ENCODE results near the gene NAV3.

NAV3 gene

GRCh38 chr12:77845831-77846230, 15.1 kb downstream of the NAV3 start:
- DNase-seq = no peak

- no peak for DNase-seq
These were observed 16.4 kb downstream of the NAV3 start for GRCh38 chr12:77847060-77847541.

DNA sequence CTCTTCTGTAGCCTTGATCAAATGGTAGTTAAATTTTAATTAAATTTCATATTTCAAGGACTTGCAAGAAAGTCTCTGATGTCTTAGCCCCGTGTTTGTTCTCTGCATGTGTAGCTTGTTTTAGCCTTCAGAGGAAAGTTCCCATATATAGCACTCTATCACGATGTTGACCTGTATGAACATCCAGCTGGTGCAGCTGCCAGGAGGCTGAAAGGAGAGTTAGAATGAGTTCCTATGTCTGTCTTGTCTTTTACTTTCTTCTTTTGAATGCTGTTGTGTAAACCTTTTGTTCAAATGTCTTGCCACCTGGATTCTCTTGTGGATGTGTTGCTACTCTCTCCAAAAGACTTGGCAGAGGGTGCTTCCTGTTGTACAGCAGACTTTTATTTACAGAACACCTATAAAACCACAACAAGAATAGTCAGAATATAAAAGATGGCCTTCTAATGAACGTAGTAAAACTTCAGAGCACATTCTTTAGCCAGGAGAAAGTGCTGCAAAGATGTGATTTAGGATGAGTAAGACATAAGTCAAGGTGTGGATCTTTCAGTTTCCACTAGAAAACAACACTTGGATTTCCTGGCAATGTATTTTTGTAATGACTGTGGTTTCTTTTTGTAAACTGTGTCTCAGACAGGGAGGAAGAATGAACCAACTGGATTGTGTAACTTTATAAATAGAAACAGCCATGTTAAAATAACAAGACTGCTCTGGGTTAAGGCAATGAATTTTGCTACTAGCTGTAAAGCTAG, 17.2 kb downstream of the NAV3 start:
- DNase-seq = no peak

DNA sequence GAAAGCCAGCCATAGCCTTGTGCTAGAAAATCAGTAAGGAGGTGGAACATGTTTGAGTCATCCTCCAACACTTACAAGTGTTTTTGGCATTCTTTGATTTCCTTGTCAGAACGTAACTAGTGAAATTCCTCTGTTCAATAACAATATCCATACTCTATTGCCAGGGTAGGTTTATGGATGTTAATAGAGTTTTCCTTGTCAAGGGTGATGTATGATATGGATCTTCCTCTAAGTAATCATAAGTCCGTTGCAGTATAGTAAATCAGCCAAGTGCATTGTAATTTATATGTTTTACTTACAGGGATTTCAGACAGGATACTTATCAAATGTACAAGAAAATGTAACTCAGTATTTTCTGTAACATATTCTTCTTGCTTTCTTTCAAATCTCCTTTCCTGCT, 19.4 kb downstream of the NAV3 start:
- no peak for DNase-seq

GRCh38 chr12:77850698-77851097, 20.0 kb downstream of the NAV3 start:
- DNase-seq = no peak

DNA sequence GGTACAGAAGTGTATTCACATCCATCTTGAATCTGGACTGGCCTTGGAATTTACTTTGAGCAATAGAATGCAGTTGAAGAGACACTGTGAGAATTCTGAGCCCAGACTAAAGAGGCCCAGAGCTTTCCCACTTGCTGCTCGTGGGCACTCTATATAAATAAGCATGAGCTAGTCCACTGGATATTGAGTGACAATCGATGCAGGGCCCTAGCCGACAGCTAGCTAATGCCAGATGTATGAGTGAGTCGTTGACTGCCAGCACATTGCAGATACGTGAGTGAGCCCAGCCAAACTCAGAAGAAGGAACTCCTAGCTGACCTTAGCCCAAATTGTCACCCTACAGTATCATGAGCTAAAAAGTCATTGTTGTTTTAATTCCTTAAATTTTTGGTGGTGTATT, 24.9 kb downstream of the NAV3 start:
- DNase-seq = no peak

DNA sequence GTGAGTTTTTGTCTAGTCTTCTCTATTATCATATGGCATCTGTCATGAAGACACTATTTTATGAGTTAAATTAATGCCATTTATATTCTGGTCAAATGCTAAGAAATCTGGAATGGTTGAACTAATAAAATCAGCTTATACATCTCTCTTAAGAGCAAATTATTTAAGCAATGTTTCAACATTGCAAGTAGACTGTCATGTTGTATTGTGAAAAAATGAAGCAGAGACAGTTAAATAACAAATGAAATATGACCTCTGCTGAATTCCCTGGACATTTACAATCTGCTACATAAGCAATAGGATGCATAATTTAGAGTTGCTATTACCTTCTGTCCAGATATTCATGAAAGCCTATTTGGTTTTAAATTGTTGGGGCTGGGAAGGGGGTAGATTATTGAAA, 30.6 kb downstream of the NAV3 start:
- no peak for DNase-seq

GRCh38 chr12:77865178-77865577, 34.5 kb downstream of the NAV3 start:
- DNase-seq = no peak

GRCh38 chr12:77878901-77879300, 48.2 kb downstream of the NAV3 start:
- no peak for DNase-seq

- no peak for DNase-seq
These were observed 52.0 kb downstream of the NAV3 start for GRCh38 chr12:77882709-77883108.

DNA sequence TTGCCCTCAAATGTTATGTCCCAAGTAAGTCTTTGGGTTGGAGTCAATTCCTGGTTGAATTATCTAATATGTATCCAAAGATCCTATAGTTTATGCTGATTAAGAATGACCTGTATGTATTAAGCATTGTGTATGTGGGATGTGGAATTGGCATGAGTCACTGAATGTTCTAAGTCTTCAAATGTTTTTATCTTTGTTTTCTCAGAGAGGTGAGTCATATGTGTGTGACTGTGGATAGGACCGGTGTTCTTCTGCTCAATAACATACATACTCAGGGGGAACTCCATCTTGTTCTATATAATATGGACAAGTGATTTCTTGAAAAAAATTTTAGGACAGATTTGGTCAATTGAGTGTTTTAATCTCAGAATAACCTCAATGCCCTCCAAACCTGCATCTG, 57.9 kb downstream of the NAV3 start:
- DNase-seq = no peak

DNA sequence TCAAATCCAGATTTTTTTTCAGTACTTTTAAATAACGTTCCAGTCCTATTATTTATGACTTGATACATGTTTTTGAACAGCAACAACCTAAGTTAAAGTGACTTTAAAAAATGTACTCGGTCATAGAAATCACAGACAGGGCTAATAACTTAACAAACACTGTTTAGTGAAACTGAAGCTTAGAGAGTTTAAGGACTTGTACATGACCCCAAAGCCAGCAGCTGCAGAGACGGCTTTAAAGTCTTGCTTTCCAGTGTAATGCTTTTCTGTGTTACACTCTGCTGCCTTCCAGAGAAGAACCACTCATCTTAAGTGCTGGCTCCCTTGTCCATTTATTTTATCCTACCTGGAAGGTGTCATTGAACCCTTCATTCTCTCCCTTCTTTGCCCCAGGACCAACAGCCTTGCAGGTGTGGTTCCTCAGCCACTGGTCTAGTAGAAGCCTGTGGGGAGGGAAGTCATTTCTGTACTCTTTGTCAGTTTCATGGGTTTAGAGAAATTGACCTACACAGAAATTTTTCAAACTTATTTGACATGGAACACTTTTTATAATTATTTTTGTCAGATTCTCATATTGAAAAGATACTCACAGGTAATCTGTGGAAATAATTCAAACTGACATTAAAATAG, 60.9 kb downstream of the NAV3 start:
- no peak for DNase-seq

DNA sequence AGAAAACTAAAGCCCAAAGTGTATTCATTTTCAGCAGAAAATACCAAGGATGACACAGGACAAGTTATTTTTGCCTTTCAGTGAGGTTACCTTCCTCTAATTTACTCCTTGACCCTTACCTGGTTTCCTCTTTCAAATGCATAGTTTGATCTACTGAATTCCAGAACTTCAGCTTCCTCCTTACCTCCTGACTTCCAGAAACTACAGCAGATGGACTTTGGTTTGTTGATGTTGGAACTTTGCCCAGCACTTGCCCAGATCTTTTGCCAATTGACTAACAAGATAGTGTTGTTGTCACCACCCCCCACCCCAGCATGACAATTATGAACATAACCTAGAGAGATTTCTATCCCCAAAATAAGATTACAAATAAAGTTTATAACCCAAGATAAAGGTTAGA, 63.2 kb downstream of the NAV3 start:
- no peak for DNase-seq

GRCh38 chr12:77894556-77894955, 63.9 kb downstream of the NAV3 start:
- DNase-seq = no peak

DNA sequence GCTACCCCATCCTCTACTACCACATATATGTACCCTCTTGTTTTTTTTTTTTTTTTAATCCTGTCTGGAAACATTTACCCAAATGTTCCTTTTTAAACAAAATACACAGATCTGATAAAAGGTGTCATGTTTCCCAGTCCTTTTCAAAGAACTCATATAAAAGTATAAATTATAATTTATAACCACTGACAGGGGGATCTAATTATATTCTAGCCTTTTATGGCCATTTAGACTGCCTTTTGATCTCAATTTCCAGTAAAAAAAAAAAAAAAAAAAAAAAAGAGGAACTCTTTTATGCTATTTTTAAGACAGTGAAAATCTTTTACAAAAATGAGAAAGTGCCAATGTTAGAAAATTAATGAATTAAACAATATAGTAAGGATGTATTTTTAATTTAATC, 65.0 kb downstream of the NAV3 start:
- DNase-seq = no peak

GRCh38 chr12:77907936-77908335, 77.2 kb downstream of the NAV3 start:
- DNase-seq = no peak

DNA sequence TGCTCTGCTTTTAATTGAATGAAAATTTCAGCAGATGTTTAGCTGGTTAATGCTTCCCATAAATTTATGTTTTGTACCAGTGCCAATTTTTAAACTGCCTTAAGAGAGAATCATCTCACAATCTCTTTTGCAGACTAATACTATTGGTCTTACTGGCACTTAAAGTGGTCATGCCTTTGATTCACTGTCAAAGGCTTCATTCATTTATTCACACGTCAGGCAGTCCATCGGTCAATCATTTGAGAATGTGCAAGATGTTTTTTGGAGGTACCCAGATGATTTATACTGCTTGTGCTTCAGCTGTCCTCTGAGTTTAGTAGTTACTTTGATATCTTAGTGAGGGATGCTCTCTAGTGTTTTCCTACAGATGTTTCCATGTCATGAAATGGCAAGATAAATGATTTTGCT, 83.4 kb downstream of the NAV3 start:
- no peak for DNase-seq

GRCh38 chr12:77915071-77915600, 84.4 kb downstream of the NAV3 start:
- no peak for DNase-seq

DNA sequence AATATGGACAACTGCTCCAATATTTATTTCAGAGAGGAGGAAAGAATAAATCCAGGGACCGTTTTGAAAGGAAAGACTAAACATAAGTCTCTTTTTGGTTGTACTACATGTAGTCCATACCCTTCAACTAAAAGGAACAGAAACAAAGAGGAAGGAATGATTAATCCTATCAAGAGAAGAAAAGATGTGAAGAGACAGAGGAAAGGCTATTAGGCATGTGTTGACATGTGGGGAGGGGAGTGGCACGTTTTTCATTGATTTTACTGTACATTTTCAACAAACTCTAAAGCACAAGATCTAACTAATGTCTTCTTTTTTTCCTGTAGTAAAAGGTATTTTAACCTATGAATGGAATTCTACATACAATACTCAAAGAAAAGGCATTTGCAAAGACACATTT, 85.6 kb downstream of the NAV3 start:
- no peak for DNase-seq

DNA sequence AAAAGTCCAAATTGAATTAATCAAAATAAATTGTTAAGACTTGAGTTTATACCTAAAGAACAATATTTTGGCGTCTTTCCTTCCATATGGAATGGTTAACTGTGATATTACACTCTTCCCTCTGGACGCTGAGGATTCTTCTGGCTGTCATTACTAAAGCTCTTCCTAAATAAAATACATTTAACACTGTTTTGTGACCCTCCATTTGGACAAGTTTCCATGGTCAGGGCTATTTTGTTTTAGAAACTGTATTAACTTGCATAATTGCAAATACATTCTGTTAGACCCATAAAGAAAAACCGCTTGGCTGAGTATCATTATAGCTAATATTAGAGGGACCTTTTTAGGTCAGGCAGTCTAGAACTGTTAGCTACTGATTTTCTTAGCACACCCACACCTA, 87.4 kb downstream of the NAV3 start:
- DNase-seq = no peak

GRCh38 chr12:77919450-77919849, 88.8 kb downstream of the NAV3 start:
- DNase-seq = no peak

GRCh38 chr12:77923882-77924281, 93.2 kb downstream of the NAV3 start:
- DNase-seq = no peak

GRCh38 chr12:77924703-77925102, 94.0 kb downstream of the NAV3 start:
- DNase-seq = no peak

GRCh38 chr12:77925536-77926108, 94.9 kb downstream of the NAV3 start:
- DNase-seq = no peak
